ENCODE results near the gene EPHB2.

DNA sequence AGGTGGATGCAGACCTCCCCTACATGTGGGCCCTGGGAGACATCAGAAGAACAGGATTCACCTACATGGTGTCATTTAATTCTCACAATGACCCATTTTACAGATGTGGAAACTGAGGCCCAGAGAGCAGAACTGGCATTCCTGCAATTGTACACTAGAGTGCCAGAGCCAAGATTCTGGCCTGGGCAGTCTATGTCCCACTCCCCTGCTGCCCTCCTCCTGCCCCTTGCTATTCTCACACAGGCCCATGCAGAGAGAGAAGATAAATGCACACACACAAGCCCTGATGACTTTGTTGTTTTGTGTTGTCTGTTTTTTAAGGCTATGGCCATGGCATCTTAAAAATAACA lies 64.2 kb downstream of the EPHB2 start:
- TF ChIP-seq, protein P1, sequence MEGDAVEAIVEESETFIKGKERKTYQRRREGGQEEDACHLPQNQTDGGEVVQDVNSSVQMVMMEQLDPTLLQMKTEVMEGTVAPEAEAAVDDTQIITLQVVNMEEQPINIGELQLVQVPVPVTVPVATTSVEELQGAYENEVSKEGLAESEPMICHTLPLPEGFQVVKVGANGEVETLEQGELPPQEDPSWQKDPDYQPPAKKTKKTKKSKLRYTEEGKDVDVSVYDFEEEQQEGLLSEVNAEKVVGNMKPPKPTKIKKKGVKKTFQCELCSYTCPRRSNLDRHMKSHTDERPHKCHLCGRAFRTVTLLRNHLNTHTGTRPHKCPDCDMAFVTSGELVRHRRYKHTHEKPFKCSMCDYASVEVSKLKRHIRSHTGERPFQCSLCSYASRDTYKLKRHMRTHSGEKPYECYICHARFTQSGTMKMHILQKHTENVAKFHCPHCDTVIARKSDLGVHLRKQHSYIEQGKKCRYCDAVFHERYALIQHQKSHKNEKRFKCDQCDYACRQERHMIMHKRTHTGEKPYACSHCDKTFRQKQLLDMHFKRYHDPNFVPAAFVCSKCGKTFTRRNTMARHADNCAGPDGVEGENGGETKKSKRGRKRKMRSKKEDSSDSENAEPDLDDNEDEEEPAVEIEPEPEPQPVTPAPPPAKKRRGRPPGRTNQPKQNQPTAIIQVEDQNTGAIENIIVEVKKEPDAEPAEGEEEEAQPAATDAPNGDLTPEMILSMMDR (conservative IDR thresholded peaks at IDR 0.05; ENCODE audit: low read depth, low read length) = no peak
- TF ChIP-seq RCOR1 (IDR thresholded peaks at IDR 0.05; ENCODE audit: insufficient replicate concordance, low read length) (no peak), FOS (IDR thresholded peaks at IDR 0.05; ENCODE audit: low read depth, low read length) (no peak), RAD21 (IDR thresholded peaks at IDR 0.05; ENCODE audit: low read length) (no peak), BHLHE40 (IDR thresholded peaks at IDR 0.05; ENCODE audit: low read depth, low read length) (no peak), POLR2A (IDR thresholded peaks at IDR 0.05; ENCODE audit: low read depth, low read length) (no peak), USF2 (IDR thresholded peaks at IDR 0.05; ENCODE audit: low read depth, low read length) (no peak), CEBPB (IDR thresholded peaks at IDR 0.05; ENCODE audit: low read depth, low read length) (no peak)

All from IMR-90 (cell line).